Measurements from ENCODE around the gene SMIM5.

SMIM5 gene

DNA sequence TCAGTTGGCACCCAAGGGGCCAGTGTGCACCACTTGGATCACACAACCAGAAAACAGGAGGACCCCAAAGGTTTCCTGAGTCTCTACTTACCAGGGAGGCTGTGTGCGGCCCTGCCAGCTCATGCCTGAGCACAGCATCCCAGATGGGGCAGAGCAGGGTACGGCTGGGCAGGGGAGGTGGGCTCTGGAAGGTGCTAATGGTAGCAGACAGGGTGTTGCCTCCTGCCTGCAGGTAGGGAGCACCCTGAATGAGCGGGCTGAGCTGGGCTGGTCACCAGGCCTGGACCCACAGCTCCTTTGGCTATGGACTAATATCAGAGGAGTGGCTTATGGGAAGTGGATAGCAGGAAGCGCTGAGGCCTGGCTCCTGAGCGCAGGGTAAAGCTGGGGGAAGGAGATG, 19.1 kb downstream of the SMIM5 start:
- no peak overlapping the region for H3K4me3 ChIP-seq (ENCODE audit: low read length)
- no peak for DNase-seq (ENCODE audit: low read depth)
- TF ChIP-seq CTCF (IDR thresholded peaks at IDR 0.05; ENCODE audit: insufficient read depth, low read depth, low read length, missing control alignments): no peak

DNA sequence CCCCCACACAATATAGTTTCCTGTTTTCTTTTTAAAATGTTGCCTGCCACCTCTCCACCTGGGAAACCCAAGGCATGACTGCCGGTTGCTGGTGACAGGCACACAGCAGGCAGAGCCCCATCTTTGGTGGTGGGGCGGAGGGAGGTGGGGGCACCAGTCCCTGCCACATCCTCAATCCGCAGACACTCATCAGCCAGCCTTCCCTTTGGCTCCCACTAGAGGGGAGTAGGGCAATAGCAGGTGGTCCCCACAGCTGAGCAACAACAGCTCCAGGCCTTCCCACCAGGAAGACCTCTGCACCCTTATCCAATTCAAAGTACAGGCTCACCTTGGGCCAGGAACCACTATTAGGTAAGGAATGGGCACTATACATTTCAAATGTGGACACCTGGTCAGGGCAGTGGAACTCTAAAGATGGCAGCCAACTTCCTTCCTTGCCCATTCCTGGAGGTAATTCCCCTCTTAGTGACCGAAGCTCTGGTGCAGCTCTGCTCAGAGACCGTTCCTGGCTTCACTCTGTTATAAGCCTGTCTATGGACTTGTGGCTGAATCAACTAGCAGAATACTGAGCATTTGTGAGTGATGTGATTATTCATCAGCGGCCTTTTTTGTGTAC, 19.8 kb downstream of the SMIM5 start:
- TF ChIP-seq CTCF (IDR thresholded peaks at IDR 0.05; ENCODE audit: insufficient read depth, low read depth, low read length, missing control alignments): peak; percentile 75
- H3K4me3 ChIP-seq (ENCODE audit: low read length): no peak overlapping the region
- peak; percentile 37 for DNase-seq (ENCODE audit: low read depth)

DNA sequence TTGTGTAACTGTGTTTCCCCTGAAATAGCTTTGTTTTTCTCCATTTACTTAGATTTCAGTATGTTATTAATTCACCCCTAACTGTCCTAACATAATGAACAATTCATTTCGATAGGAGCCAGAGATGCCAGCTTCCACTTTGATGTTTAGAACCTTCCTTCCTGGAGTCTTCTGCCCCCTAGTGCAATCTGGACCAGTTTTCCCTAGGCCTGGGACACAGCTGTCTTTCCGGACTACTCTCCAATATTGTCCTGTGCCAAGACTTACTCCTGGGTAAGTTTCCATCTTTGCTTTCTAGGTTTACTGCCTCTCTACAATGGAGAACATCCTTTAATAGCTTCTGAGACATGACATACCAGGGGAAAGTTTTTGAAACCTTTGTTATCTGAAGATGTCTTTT, 20.9 kb downstream of the SMIM5 start:
- H3K4me3 ChIP-seq (ENCODE audit: low read length): no peak overlapping the region
- TF ChIP-seq CTCF (IDR thresholded peaks at IDR 0.05; ENCODE audit: insufficient read depth, low read depth, low read length, missing control alignments): peak; percentile 49
- DNase-seq (ENCODE audit: low read depth): peak; percentile 43

GRCh38 chr17:75658237-75658636, 25.0 kb downstream of the SMIM5 start:
- TF ChIP-seq CTCF (IDR thresholded peaks at IDR 0.05; ENCODE audit: insufficient read depth, low read depth, low read length, missing control alignments): no peak
- no peak overlapping the region for H3K4me3 ChIP-seq (ENCODE audit: low read length)
- DNase-seq (ENCODE audit: low read depth): no peak

DNA sequence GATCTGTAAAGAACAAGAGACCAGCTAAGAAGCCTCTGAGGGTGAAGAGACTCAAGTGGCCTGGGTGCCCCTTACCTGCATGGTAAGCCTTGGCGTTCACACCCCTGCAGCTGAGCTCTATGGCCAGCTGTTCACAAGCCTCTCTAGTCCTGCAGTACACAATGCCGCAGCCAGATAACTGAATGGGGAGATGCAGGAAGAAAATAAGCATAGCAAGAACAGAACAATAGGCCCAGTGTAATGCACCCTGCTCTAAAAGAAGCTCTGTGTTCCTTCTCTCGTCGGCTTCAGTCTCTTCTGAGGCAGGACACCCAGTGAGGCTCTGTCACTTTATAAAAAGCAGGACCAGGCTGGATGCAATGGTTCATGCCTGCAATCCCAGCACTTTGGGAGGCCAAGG, 28.3 kb downstream of the SMIM5 start:
- DNase-seq (ENCODE audit: low read depth): no peak
- TF ChIP-seq CTCF (IDR thresholded peaks at IDR 0.05; ENCODE audit: insufficient read depth, low read depth, low read length, missing control alignments): no peak
- no peak overlapping the region for H3K4me3 ChIP-seq (ENCODE audit: low read length)

DNA sequence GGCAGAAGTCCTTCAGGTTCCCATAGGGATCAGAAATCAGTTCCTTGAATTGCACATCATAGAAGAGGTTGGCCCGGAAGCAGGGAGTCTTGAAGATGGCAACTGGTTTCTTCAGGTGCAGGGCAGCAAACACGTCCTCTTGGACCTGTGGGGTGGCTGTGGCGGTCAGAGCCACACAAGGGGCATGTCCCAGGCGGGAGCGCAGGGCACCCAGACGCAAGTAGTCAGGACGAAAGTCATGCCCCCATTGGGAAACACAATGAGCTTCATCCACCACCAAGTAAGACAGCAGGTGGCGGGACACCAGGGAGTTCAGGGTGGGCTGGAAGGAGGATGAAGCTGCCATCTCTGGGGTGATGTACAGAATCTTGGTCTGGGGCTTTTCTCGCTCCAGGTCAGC, 29.3 kb downstream of the SMIM5 start:
- no peak for TF ChIP-seq CTCF (IDR thresholded peaks at IDR 0.05; ENCODE audit: insufficient read depth, low read depth, low read length, missing control alignments)

DNA sequence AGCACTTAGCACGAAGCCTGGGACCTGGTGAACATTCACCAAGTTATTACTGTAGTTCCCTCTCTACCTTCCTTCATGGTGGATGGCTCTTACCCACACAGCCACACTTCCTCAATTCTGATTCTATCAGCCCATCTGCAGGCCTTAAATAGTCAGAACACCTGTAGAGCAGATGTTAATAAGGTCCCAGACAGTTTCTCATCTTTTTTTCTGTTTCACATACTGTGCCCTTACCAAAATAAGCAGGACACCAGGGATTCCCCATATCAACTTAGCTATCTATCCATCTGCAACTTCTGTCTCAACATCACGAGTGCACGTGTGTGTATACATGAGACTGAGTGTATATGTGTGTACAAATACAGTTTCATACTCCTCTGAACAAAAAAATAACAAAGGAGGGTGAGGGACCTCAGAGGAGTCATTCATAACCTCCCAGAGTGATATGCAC, 30.9 kb downstream of the SMIM5 start:
- no peak for DNase-seq (ENCODE audit: low read depth)
- H3K4me3 ChIP-seq (ENCODE audit: low read length): no peak overlapping the region
- no peak for TF ChIP-seq CTCF (IDR thresholded peaks at IDR 0.05; ENCODE audit: insufficient read depth, low read depth, low read length, missing control alignments)

More for the DNA sequence above, 29.3 kb downstream of the SMIM5 start:
- no peak overlapping the region for H3K4me3 ChIP-seq (ENCODE audit: low read length)
- DNase-seq (ENCODE audit: low read depth): no peak
